Activated CD4-positive, alpha-beta T cell treated with anti-CD3 and anti-CD28 coated beads, Interleukin-2, amount 50 U/mL, for 1 hour (primary cell): ENCODE data around the gene MKRN2.
"Not testable (repeated sequence)": the region's sequence is repeated elsewhere in the genome, so short reads cannot be mapped to it uniquely, and the experiment has no call there.

ENCODE experiments used
- DNase-seq: peaks from one replicate; pipeline ENCODE4 v3.0.0-alpha.2; 2020

Gene MKRN2

GRCh38 chr3:12590096-12590495, 33.2 kb downstream of the MKRN2 start:
- no peak for DNase-seq

- DNase-seq, result no peak
Observed at GRCh38 chr3:12591456-12591855, 34.6 kb downstream of the MKRN2 start.

- no peak for DNase-seq
Observed at GRCh38 chr3:12591997-12592715, 35.3 kb downstream of the MKRN2 start.

- DNase-seq, result no peak
Observed at GRCh38 chr3:12593473-12593872, 36.6 kb downstream of the MKRN2 start.

- DNase-seq, result no peak
Observed at GRCh38 chr3:12598890-12599289, 42.0 kb downstream of the MKRN2 start.

GRCh38 chr3:12601072-12601471, 44.2 kb downstream of the MKRN2 start:
- DNase-seq, result no peak

- DNase-seq, result no peak
Observed at GRCh38 chr3:12603969-12604368, 47.1 kb downstream of the MKRN2 start.

GRCh38 chr3:12608376-12608775, 51.5 kb downstream of the MKRN2 start:
- no peak for DNase-seq

- no peak for DNase-seq
Observed at GRCh38 chr3:12611117-12611516, 54.2 kb downstream of the MKRN2 start.

- DNase-seq, result no peak
Observed at GRCh38 chr3:12612514-12613226, 55.8 kb downstream of the MKRN2 start.

GRCh38 chr3:12613250-12613649, 56.4 kb downstream of the MKRN2 start:
- no peak for DNase-seq

GRCh38 chr3:12615266-12615665, 58.4 kb downstream of the MKRN2 start:
- DNase-seq, result no peak

- no peak for DNase-seq
Observed at GRCh38 chr3:12618426-12618825, 61.5 kb downstream of the MKRN2 start.

GRCh38 chr3:12620305-12620704, 63.4 kb downstream of the MKRN2 start:
- DNase-seq, result no peak

- DNase-seq, result no peak
Observed at GRCh38 chr3:12620729-12621128, 63.8 kb downstream of the MKRN2 start.

GRCh38 chr3:12622335-12622734, 65.4 kb downstream of the MKRN2 start:
- no peak for DNase-seq

GRCh38 chr3:12624056-12624455, 67.2 kb downstream of the MKRN2 start:
- DNase-seq, result no peak

- not testable (repeated sequence) for DNase-seq
Observed at GRCh38 chr3:12624964-12625363, 68.1 kb downstream of the MKRN2 start.

GRCh38 chr3:12627370-12627769, 70.5 kb downstream of the MKRN2 start:
- no peak for DNase-seq

- DNase-seq, result no peak
Observed at GRCh38 chr3:12628813-12629212, 71.9 kb downstream of the MKRN2 start.

GRCh38 chr3:12629560-12629959, 72.7 kb downstream of the MKRN2 start:
- DNase-seq, result no peak

GRCh38 chr3:12630292-12630691, 73.4 kb downstream of the MKRN2 start:
- DNase-seq, result no peak

GRCh38 chr3:12630843-12631242, 74.0 kb downstream of the MKRN2 start:
- not testable (repeated sequence) for DNase-seq

- DNase-seq, result no peak
Observed at GRCh38 chr3:12632523-12632922, 75.6 kb downstream of the MKRN2 start.

- no peak for DNase-seq
Observed at GRCh38 chr3:12633108-12633507, 76.2 kb downstream of the MKRN2 start.
